Effector memory CD8-positive, alpha-beta T cell (primary cell): Measurements from ENCODE around the gene HSP90AB1.
A peak's percentile ranks its signal among the peaks of the same experiment; 100 is the strongest.

Source experiments
- ATAC-seq: fragments of 150-1000 bp; cut with Tn5 transposase; replicated peaks from 2 replicates; pipeline ENCODE4 v1.10.0; 2021; ENCODE audit warnings: mild to moderate bottlenecking, moderate library complexity
- DNase-seq, 3 experiments: peaks; one replicate each; pipeline ENCODE4 v3.0.0; 2021
- H3K27ac Mint-ChIP-seq, 2 donors: one replicate each; pipeline ENCODE4 v1.8.0; 2022; ENCODE audit warnings: mild to moderate bottlenecking in 2 of 2, mixed read lengths in 2 of 2, moderate library complexity in 2 of 2
- H3K27me3 Mint-ChIP-seq, 2 donors: one replicate each; pipeline ENCODE4 v1.8.0; 2022; ENCODE audit warnings: mixed read lengths in 2 of 2
- H3K36me3 Mint-ChIP-seq: one replicate; pipeline ENCODE4 v1.8.0; 2022; ENCODE audit warnings: mild to moderate bottlenecking, moderate library complexity, mixed read lengths; ENCODE audit not compliant: insufficient read depth
- H3K4me1 Mint-ChIP-seq, 2 donors: one replicate each; pipeline ENCODE4 v1.8.0; 2022; ENCODE audit warnings: low read depth in 2 of 2, mixed read lengths in 2 of 2
- H3K4me3 Mint-ChIP-seq, 2 donors: one replicate each; pipeline ENCODE4 v1.8.0; 2022; ENCODE audit warnings: mild to moderate bottlenecking in 2 of 2, mixed read lengths in 2 of 2, moderate library complexity in 2 of 2
- H3K9me3 Mint-ChIP-seq, 2 donors: one replicate each; pipeline ENCODE4 v1.8.0; 2022; ENCODE audit warnings: mixed read lengths in 2 of 2

Gene HSP90AB1

DNA sequence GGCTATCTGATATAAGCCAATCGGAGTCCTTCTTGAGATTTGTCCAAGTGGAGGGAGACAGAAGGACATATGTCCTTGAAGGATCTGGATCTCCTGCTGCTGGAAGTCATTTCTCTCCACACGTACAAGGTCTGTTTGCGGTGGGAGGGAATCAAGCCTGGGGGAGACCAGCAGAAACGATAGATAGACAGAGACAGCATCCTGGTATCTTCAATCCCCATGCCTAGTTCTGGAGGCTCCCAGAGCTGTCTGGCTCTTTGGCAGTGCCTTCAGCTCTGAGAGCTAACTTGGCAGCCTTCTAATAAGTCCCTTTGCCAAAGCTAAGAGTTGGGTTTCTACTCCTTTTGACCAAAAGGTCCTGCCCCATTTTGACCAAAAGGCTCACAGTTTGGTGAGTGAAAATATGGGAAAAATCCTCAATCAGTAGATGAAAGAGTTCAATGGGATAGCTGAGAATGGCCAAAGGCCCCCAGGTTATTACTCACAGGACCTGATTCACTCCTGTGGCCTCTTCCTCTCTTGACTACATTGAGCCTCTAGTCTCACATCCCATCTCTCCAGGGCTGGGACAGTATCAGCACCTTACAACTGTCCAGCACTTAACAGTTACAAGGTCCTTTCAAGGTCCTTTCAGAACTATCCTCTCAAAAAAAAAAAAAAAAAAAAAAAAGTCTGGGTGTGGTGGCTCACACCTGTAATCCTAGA lies 45.9 kb downstream of the HSP90AB1 start:
- Mint-ChIP-seq H3K27ac (no peak overlapping the region), H3K4me3 (no peak overlapping the region), H3K27me3 (peaks cover 82 to 91% of the 10 kb centered on the region in 2 donors), H3K36me3 (peaks cover 4% of the 10 kb centered on the region), H3K9me3 (no peaks in the 10 kb centered on the region), H3K4me1 (peaks cover 8 to 10% of the 10 kb centered on the region in 2 donors)
- ATAC-seq, result no peak
- no peak for DNase-seq

DNA sequence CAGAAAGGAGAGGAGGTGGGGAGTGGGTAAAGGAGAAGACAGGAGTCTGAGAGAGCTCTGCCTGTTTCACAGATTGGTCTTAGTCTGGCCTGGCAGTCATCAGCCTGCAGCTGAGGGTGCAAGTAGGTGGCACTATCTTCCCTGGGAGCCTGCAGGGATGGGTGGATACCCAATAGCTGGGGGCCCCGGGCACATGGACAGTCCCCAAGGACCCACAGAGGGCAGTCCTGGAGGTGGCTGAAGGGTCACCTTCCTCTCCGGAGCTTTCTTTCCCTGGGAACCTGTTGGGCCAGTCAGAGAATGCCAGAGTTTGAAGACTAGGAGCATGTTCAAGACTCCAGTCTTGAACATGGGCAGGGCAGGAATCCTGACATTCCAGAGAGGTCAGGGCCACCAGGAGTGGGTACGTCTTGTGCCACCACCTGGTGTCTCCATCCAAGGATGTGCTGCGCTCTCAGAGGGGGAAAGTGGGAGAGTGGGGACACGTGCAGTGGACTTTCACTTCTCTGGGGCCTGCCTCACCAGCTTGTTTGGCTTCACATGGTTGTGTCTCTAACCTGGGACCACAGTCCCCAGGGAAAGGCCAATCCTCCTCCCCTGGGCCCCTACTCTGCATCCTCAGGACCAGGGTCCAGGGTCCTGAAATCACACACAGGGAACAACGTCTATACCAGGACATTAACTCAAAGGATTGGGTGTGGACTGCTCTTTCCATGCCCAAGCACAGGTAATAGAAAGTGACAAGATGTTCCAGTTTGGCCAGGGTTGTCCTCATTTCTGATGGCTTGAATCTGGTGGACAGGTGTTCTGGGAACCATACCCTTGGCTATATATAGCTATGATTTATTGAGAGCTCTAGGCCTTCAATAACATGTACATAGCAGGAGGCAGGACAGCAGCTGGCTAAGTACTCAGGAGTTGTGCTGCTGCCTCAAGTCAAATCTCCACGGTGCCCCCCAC lies 48.2 kb downstream of the HSP90AB1 start:
- no peak overlapping the region for H3K4me3 Mint-ChIP-seq
- peaks cover 4% of the 10 kb centered on the region for H3K36me3 Mint-ChIP-seq
- peaks cover 66 to 92% of the 10 kb centered on the region in 2 donors for H3K27me3 Mint-ChIP-seq
- DNase-seq (no peak), ATAC-seq (no peak)
- no peaks in the 10 kb centered on the region for H3K9me3 Mint-ChIP-seq
- H3K27ac Mint-ChIP-seq, result no peak overlapping the region
- H3K4me1 Mint-ChIP-seq, result peaks cover 8 to 14% of the 10 kb centered on the region in 2 donors

DNA sequence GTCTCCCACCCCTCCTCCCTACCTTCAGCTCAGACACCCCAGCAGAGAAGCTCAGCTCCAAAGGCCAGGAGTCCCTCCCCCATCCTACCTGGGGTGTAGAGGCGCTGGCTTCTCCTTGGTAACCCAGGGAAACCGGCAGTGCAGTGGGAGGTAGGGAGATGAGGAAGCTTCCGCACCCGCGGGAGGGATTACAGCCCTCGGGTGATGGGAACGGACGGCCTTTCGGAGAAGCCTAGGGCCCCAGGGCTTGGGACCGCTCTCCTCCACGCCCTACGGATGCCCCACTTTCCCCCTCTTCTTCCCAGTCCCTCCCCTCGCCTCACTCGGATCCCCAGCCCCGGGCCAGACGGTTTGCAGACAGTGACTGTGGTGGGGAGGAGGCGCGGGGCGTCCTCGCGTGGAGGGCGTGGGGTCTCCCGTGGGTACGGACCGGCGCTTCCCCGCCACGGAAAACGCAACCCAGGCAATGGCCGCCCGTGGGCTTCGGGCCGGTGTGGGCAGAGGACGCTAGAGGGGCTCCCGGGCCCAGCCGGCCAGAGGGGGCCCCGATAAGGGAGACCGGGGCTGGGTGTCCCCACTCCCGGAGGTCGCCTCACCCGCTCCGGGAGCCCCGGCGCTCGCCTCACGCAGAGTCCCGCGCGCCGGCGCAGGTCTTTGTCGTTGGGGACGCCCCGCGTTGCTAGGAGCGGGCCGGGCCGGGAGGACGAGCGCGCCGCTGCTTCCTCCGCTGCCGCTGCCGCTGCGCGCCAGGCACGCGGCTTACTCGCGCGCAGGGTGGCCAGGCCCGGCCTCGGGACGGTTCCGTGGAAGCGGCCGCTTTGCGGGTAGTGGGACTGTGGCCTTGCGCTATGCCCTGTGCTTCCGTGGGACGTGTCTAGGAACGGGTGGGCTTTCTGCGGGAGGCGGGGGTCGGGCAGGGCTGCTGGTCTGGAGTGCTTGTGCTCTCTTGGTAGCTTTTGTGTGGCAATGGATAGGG lies 50.5 kb downstream of the HSP90AB1 start:
- Mint-ChIP-seq H3K4me3 (peak overlapping the region; percentile 55 to 58), H3K27me3 (peaks cover 46 to 70% of the 10 kb centered on the region in 2 donors)
- peak in 2 of 3 experiments; percentile 36 to 38 for DNase-seq

DNA sequence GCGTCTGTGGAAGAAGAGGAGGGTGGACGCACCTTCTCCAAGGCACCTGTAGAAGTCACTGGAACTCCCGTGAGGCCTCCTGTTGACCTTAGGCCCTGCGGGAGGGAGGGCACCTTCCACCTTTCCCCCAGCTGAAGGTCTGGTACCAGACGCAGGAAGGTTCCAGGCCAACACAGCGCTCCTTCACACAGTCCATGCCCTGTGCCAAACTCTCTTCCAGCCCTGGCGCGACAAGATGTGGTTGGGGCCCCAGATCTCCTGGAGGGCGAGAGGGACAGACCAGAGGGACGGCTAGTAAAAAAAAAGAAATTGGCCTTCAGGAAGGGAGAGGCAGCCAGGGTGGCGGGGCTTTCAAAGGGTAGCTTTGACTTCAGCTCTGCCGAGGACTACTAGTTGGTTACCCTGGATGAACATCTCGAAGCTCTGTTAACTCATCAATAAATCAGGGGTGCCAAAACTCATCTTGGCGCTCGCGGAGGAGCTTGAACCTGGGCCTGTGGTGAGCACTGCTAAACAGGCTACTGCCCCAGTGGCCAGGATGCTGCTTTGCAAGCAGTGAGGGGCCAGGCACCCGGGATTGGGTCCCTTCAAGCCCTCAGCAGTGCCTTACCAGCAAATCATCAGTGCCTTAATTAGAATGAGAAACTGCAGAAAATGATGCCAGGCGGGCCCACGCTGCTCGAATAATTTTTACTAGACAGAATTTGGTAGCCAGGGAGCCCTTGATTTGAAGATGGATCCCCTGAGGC lies 51.3 kb downstream of the HSP90AB1 start:
- no peak for ATAC-seq
- no peak for DNase-seq
- H3K36me3 Mint-ChIP-seq, result peaks cover 11% of the 10 kb centered on the region
- H3K9me3 Mint-ChIP-seq, result no peaks in the 10 kb centered on the region
- no peak overlapping the region for H3K27ac Mint-ChIP-seq
- H3K4me3 Mint-ChIP-seq, result peak overlapping the region; percentile 37 to 51
- H3K27me3 Mint-ChIP-seq, result peaks cover 38 to 61% of the 10 kb centered on the region in 2 donors
- H3K4me1 Mint-ChIP-seq, result peaks cover 8 to 14% of the 10 kb centered on the region in 2 donors

More for the DNA sequence above, 50.5 kb downstream of the HSP90AB1 start:
- peaks cover 11% of the 10 kb centered on the region for H3K36me3 Mint-ChIP-seq
- no peaks in the 10 kb centered on the region for H3K9me3 Mint-ChIP-seq
- H3K27ac Mint-ChIP-seq, result no peak overlapping the region
- H3K4me1 Mint-ChIP-seq, result peaks cover 8 to 14% of the 10 kb centered on the region in 2 donors
- ATAC-seq, result peak; percentile 85

DNA sequence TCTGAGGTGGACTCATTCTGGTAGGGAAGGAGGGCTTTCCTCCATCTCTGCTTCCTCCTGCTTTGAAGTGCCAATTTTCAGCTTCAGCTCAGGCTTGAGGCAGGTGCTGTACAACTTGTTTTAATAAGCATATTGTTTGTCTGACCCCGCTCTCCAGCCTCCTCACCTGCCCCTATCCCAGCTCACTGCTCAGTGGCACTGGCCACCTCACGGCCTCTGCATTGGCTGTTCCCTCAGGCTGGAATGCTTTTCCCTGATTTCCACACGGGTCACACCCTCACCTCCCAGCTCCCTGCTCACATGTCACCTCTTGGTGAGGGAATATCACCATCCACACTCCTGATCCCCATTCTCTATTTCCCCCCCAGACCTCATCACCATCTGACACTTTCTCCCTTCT lies 52.0 kb downstream of the HSP90AB1 start:
- no peak overlapping the region for H3K27ac Mint-ChIP-seq
- H3K9me3 Mint-ChIP-seq, result no peaks in the 10 kb centered on the region
- H3K4me3 Mint-ChIP-seq, result peak overlapping the region in 1 of 2 donors; percentile 28
- peaks cover 11% of the 10 kb centered on the region for H3K36me3 Mint-ChIP-seq
- peaks cover 31 to 54% of the 10 kb centered on the region in 2 donors for H3K27me3 Mint-ChIP-seq
- ATAC-seq, result no peak
- DNase-seq, result no peak
- H3K4me1 Mint-ChIP-seq, result peaks cover 8 to 14% of the 10 kb centered on the region in 2 donors

DNA sequence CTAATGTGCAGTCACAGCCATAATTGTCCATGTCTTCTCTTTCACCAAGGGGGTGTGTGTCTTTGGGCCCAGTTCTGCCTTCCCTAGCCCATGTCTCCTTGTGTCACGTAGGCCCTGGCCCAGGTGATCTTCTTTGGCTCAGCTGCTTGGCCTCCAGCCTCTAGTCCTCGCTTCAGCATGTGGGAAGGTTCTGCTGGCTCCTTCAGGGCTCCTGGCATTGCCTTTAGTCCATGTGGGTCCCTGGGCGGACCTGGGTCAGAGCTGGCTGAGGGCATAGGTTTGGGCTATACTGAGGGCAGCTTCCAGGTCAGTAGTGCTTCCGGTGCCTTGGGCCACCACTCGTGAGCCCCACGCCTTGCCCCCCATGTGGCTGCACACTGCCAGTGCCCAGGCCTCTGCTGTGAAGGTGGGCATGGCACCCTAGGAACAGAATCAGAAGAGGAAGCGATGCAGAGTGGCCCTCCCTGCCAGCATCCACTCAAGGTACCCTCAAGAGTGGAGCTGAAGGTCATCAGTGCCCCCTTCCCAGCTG lies 53.5 kb downstream of the HSP90AB1 start:
- no peak overlapping the region for H3K27ac Mint-ChIP-seq
- no peak overlapping the region for H3K4me3 Mint-ChIP-seq
- H3K4me1 Mint-ChIP-seq, result peaks cover 8 to 14% of the 10 kb centered on the region in 2 donors
- peaks cover 17 to 39% of the 10 kb centered on the region in 2 donors for H3K27me3 Mint-ChIP-seq
- ATAC-seq (no peak), DNase-seq (no peak)
- peaks cover 8% of the 10 kb centered on the region for H3K36me3 Mint-ChIP-seq
- no peaks in the 10 kb centered on the region for H3K9me3 Mint-ChIP-seq

DNA sequence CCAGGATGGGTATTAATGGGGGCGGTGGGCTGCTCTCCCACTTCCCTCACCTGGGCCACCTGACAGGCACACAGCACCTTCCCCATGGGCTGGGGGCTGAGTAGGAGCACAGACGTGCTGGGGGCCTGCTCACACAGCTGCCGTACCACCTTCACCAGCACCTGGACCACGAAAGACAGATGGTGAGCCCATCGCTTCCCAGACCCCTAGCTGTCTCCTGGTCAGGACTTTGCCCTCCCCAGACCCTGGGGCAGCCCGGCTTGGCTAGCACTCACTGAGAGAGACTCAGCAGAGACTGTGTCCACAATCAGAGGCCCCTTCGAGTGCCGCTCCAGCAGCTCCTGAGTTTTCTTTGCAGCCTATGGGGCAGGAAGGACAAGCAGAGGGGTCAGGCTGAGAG lies 54.2 kb downstream of the HSP90AB1 start:
- ATAC-seq (no peak), DNase-seq (no peak)
- H3K36me3 Mint-ChIP-seq, result peaks cover 9% of the 10 kb centered on the region
- H3K4me3 Mint-ChIP-seq, result no peak overlapping the region
- peaks cover 10 to 32% of the 10 kb centered on the region in 2 donors for H3K27me3 Mint-ChIP-seq
- no peak overlapping the region for H3K27ac Mint-ChIP-seq
- no peaks in the 10 kb centered on the region for H3K9me3 Mint-ChIP-seq
- H3K4me1 Mint-ChIP-seq, result peaks cover 13 to 14% of the 10 kb centered on the region in 2 donors

DNA sequence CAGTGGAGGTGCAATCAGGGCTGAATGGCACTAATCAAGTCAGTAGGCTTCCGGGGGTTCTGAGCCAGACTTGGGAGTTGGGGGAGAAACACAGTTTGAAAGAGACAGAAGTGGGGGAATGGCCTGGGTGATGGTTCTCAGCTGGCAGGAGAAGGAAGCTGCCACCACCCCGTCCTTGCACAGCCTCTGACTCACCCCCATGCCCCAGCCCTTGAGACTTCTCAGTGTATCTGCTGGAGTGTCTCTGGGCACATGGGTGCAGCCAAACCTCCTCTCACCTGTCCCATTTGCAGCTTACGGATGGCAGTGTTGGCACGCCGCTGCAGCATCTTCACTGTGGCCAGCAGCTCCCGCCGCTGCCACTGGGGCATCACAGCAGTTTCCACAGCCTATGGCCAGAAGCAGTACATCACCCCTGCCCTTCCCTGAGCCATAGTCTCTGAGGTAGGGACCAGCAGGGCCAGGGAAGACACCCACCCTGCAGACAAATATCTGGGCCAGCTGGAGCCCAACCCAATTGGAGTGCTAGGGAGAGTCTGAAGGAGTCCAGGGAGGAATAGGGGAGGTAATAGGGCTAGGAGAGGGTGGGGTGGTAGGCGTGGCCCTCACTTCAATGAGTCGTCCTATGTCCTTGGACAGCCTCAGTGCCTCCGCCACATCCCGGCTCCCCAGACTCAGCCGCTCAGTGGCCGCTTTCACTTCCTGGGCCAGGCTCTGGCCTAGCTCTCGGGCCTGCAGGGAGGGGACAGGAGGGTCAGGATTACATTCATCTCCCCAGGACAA lies 55.1 kb downstream of the HSP90AB1 start:
- Mint-ChIP-seq H3K9me3 (no peaks in the 10 kb centered on the region), H3K27ac (no peak overlapping the region), H3K4me1 (peaks cover 5 to 6% of the 10 kb centered on the region in 2 donors), H3K27me3 (peaks cover 1 to 23% of the 10 kb centered on the region in 2 donors), H3K4me3 (no peak overlapping the region), H3K36me3 (peaks cover 11% of the 10 kb centered on the region)
- ATAC-seq (no peak), DNase-seq (no peak)

DNA sequence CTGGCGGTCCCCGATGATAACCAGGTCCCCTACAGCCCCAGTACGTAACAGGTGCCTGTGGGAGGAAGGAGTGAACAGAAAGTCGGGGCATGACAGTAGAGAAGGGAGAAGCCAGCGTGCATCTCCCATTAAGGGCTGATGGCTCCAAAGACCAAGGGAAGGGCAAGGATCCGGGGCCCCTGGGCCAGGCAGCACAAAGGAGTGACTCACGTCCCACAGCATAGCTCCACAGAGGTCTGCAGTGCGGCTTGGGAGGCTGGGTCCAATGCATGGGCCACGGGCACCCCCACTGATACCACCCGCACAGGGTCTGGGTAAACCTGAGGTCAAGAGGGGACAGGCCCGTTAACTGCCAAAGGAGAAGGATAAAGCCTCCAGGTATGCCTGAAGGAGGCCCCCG lies 56.0 kb downstream of the HSP90AB1 start:
- Mint-ChIP-seq H3K4me1 (peaks cover 4 to 5% of the 10 kb centered on the region in 2 donors), H3K36me3 (peaks cover 11% of the 10 kb centered on the region), H3K27me3 (peaks cover 0 to 14% of the 10 kb centered on the region in 2 donors)

More for the DNA sequence above, 56.0 kb downstream of the HSP90AB1 start:
- ATAC-seq (no peak), DNase-seq (no peak)
- Mint-ChIP-seq H3K27ac (no peak overlapping the region), H3K4me3 (no peak overlapping the region), H3K9me3 (no peaks in the 10 kb centered on the region)
